Urothelium cell line (cell line): Measurements from ENCODE around the gene LSM14B.
"Not testable (repeated sequence)": the region's sequence is repeated elsewhere in the genome, so short reads cannot be mapped to it uniquely, and the experiment has no call there.

Source experiments
- DNase-seq: peaks from one replicate; pipeline ENCODE4 v3.0.0; 2011; ENCODE audit warnings: low spot score, mixed read lengths
- FAIRE-seq: peaks from 2 replicates; lab custom pipeline; 2011; peaks lifted over from hg19 to GRCh38; lab: Jason Lieb, UNC

Gene LSM14B

DNA sequence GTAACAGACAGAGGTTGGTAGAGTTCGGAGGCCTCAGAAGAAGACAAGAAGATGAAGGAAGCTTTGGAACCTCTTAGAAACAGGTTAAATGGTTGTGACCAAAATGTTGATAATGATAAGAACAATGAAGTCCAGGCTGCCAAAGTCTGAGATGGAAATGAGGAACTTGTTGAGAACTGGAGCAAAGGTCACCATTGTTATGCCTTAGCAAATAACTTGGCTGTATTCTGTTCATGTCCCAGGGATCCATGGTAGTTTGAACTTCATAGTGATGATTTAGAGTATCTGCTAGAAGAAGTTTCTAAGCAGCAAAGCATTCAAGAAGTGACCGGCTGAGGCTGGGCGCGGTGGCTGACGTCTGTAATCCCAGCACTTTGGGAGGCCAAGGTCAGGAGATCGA, 11.1 kb upstream of the LSM14B start:
- DNase-seq (no peak), FAIRE-seq (no peak)

DNA sequence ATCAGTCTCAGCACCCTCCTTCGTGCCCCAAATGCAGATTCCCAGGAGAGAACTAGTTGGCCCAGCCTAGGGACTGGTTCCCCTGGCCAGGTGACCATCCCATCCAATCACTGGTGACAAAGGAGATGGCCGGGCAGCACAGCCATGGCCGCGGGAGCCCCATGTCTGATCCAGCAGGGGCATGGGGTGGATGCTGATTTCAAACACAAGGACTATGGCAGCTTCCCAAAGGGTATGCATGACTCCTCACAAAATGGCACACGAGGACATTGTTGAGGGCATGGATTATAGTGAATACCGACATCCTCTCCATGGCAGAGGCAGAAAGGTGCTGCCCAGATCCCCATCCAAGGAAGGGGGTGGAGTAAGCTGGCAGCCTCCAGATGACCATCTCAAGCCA, 9.9 kb upstream of the LSM14B start:
- FAIRE-seq (no peak), DNase-seq (no peak)

DNA sequence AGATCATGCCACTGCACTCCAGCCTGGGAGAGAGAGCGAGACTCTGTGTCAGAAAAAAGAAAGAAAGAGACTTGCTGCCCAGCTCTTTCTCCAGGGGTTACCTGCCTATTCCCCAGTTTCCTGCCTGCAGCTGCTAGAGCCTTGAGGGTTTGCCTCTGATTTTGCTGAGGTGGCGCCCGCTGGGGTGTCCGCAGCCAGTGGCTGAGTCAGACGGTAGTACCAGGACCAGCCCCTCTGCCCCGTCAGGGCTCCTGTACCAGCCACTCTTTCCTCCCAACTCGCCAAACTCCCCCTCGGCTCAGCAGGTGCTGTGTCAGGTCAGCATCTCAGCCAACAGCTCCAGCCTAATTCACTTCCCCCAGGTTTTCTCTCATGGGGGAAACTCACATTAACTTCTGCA, 7.4 kb upstream of the LSM14B start:
- DNase-seq (no peak), FAIRE-seq (no peak)

GRCh38 chr20:62115800-62116407, 6.4 kb upstream of the LSM14B start:
- DNase-seq, FAIRE-seq: not testable (repeated sequence)

GRCh38 chr20:62116558-62117361, 5.5 kb upstream of the LSM14B start:
- FAIRE-seq (no peak), DNase-seq (no peak)

GRCh38 chr20:62117362-62117646, 5.0 kb upstream of the LSM14B start:
- FAIRE-seq (no peak), DNase-seq (no peak)

- DNase-seq (no peak), FAIRE-seq (no peak)
Measured at GRCh38 chr20:62117658-62118057, 4.6 kb upstream of the LSM14B start.

GRCh38 chr20:62118113-62119043, 3.9 kb upstream of the LSM14B start:
- no peak for DNase-seq
- no peak for FAIRE-seq

GRCh38 chr20:62119115-62119514, 3.2 kb upstream of the LSM14B start:
- DNase-seq (no peak), FAIRE-seq (no peak)

DNA sequence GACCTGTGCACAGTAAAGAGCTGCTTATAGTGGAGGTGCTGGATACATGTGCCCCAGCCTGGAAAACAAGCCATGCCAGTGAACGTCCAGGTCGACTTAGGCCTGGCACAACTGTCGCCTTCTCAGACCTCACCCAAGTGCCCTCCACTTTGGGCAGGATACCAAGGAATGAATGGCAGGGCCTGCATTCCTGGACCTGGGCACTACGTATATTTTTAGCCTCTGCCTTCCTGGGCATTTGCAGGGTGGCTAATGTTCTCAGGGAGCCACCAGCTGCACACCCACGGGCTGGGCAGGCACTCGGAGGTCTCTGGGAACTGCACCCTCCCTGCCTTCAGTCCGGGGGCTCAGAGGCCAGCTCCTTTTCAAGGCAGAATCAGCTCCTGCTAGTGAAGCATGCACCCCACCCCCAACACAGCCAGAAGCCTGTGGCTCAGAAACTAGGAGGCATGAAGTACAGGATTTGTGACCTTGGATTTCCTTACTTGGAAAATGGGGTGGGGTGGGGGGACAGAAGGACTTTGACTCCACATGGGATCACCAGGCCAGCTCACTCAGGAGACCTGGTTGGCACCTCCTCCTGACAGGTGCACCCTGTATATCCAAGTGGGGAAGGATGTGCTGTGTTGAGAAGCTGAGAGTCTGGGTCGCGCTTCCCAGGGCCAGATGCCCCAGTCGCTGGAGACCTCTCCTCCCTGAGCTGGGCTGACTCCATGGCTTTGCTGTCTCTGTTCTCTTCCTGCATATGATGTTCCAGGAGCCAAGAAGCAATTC, 2.5 kb upstream of the LSM14B start:
- no peak for FAIRE-seq
- DNase-seq: no peak

DNA sequence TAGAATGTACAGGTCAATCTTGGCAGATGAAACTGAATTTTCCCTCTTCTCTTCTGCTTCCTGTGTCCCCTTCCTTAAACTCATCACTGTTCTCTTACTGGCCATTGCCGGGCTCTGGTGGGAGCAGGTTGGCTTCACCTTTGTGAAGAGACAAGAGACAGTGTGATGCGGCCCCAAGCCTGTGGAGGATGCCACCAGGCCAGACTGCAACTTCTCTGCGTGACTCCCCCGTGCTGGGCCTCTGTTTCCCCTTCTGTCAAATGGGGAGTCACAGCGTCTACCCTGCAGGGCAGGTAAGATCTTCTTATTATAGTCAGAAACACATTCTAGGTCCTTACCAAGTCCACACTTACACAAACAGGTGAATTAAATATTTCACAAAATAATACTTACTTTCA, 1.9 kb upstream of the LSM14B start:
- no peak for FAIRE-seq

GRCh38 chr20:62120990-62121775, 1.1 kb upstream of the LSM14B start:
- DNase-seq: no peak
- no peak for FAIRE-seq

More for the DNA sequence above, 1.9 kb upstream of the LSM14B start:
- DNase-seq: no peak

DNA sequence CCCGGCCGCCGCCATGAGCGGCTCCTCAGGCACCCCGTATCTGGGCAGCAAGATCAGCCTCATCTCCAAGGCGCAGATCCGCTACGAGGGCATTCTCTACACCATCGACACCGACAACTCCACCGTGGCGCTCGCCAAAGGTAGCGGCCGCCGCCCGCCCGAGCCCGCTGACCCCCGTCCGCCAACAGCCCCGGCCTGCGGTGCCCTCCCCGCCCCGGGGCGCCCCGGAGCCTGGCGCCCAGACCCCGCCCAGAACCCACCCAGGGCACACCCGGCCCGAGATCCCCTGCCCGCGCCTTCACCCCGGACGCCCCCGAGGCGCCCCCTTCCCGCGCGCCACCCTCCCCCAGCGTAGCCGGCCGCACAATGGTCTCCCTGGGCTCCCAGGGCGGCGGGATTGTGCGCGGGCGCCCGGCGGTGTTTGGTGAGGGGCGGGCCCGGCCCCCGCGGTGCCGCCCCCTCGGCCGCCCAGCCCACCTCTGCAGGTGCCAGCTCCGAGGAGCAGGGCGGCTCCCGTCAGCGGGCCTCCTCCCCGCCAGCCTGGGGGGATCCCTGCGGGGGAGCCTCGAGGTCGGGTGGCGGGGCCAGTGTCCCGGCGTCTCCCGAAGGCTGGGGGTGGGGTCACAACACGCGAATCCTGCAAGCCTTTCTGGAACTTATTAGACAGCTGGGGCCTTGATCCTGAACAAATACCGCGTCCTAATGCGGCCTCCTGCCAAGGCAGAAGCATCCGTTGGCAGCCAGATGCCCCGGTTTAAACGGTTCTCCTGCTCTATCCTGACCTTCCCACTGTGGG, 577 bp downstream of the LSM14B start:
- no peak for FAIRE-seq
- DNase-seq: peak; percentile 83

GRCh38 chr20:62123450-62124118, 1.3 kb downstream of the LSM14B start:
- no peak for FAIRE-seq
- DNase-seq: no peak

DNA sequence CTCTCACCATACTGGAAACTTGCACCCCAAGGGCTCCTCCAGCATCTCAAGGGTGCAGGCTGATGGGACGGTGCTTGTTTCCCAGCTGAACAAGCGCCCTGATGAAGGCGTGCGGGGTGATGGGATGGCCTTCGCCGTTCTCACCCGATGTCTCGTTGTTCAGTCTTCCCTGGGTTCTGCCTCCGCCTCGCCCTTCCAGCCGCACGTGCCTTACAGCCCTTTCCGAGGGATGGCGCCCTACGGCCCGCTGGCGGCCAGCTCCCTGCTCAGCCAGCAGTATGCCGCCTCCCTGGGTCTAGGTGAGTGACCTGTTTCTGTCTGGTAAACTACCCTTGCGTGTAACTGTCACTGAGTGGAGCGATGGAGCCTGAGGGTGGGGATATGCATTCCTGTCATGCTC, 3.9 kb downstream of the LSM14B start:
- FAIRE-seq (no peak), DNase-seq (no peak)

- DNase-seq (no peak), FAIRE-seq (no peak)
Measured at GRCh38 chr20:62127799-62128198, 5.5 kb downstream of the LSM14B start.

DNA sequence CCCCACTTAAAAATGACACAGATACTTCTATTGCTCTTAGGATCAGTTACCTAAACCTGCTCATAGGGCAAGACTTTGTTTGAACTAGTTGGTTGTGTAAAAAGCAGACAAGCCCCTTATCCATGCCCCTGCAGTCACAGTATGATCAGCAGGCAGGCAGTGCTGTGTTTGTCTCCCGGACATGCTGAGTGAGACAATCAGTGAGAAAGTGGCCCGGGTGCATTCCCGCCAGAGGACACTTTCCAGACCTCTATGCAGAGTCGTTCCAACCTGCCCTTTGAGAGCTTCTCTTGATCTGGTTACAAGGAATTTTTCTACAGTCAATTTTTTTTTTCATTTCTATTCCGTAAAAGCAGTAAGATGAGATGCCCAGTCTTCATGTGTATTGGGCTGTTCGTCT, 6.2 kb downstream of the LSM14B start:
- DNase-seq (no peak), FAIRE-seq (no peak)

DNA sequence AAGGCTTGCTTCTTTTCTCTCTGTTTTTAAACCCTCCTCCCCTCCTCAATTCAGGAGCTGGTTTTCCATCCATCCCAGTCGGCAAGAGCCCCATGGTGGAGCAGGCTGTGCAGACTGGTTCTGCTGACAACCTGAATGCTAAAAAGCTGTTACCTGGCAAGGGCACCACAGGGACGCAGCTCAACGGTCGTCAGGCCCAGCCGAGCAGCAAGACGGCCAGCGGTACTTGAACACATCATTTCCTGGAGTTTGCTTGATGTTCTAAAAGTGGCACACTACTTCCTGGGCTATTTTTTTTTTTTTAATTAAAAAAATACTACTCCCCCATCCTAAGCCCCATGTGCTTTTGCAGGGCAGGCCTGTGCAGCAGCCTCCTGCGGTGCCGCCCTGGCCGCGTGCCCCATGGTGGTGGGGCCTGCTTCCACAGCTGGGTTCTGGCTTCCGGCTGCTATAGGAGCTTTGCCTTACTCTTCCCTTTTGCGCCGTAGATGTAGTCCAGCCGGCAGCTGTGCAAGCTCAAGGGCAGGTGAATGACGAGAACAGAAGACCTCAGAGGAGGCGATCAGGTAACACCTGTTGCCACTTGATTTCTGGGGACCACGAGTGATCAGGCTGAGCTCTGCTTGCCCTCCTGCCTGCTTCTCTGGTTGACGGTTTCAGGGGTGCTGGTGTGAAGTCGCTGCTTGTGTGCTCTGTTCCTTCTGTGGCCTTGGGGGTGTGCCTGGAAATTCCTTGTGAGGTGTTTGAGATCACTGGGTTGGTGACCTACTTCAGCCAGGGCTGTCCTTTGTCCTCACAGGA, 7.7 kb downstream of the LSM14B start:
- DNase-seq: no peak
- FAIRE-seq: no peak
